ENCODE data around the gene POLE. TPM values are rescaled to one million over a fixed set of nuclear protein-coding genes. Genes with fewer than 3 reads are reported as not detected.
A peak's percentile ranks its signal among the peaks of the same experiment; 100 is the strongest.

The POLE gene
- total RNA-seq, 1 experiment from 2014 or later, result 96.1 TPM

DNA sequence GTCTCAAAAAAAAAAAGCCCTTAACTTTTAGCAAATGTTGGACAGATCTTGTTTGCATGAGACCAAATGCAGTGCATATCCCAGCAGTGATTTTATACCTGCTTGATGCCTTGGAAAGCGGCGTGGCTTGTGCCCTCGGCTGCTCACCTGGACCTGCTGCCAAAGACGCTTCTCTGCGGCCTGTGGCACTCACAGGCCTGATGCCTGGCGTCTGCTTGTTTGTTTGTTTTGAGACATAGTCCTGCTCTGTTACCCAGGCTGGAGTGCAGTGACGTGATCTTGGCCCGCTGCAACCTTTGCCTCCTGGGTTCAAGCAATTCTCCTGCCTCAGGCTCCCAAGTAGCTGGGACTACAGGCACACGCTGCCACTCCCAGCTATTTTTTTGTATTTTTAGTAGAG lies 28.7 kb upstream of the POLE start:
- POLR2A ChIA-PET (ENCODE audit: unreplicated experiment), result no interaction called here
- no peak overlapping the region for H3K27ac ChIP-seq (ENCODE audit: low read length)
- no TSS peak for BruUV-seq (replicated peaks)

DNA sequence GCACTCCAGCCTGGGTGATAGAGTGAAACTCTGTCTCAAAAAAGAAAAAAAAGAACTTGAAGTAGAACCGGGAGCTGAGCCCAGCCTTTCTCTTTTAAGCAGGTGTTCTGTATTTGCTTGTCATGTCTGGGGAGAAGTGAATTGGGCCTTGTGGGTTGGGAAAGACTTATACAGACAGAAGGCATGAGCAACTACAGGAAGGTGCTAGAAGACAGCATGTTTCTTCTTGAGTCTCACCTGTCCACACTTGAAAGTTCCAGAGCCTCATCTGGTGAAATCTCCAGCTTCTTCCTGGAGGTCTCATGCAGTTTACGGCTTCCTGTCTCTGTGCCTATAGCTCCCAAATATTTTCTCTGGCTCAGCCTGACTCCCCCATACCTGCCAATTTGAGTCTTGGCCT lies 26.0 kb upstream of the POLE start:
- TF ChIP-seq EZH2phosphoT487 (IDR thresholded peaks at IDR 0.05; ENCODE audit: borderline replicate concordance, low read length) (no peak), EZH2 (IDR thresholded peaks at IDR 0.05; ENCODE audit: low read length, unreplicated experiment) (no peak)
- TF ChIP-seq, protein P1, sequence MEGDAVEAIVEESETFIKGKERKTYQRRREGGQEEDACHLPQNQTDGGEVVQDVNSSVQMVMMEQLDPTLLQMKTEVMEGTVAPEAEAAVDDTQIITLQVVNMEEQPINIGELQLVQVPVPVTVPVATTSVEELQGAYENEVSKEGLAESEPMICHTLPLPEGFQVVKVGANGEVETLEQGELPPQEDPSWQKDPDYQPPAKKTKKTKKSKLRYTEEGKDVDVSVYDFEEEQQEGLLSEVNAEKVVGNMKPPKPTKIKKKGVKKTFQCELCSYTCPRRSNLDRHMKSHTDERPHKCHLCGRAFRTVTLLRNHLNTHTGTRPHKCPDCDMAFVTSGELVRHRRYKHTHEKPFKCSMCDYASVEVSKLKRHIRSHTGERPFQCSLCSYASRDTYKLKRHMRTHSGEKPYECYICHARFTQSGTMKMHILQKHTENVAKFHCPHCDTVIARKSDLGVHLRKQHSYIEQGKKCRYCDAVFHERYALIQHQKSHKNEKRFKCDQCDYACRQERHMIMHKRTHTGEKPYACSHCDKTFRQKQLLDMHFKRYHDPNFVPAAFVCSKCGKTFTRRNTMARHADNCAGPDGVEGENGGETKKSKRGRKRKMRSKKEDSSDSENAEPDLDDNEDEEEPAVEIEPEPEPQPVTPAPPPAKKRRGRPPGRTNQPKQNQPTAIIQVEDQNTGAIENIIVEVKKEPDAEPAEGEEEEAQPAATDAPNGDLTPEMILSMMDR (conservative IDR thresholded peaks at IDR 0.05; ENCODE audit: low read depth, low read length), result no peak
- H3K4me3 ChIP-seq (ENCODE audit: low read length), result no peak overlapping the region

More for the DNA sequence above, 28.7 kb upstream of the POLE start:
- CTCF ChIA-PET, result no interaction called here
- H3K79me2 ChIP-seq (ENCODE audit: low read length), result peaks cover 45% of the 10 kb centered on the region
- H3K4me3 ChIP-seq (ENCODE audit: low read length), result no peak overlapping the region
- TF ChIP-seq, protein P1 (conservative IDR thresholded peaks at IDR 0.05; ENCODE audit: low read depth, low read length), result no peak
- TF ChIP-seq EZH2 (IDR thresholded peaks at IDR 0.05; ENCODE audit: low read length, unreplicated experiment) (no peak), EZH2phosphoT487 (IDR thresholded peaks at IDR 0.05; ENCODE audit: borderline replicate concordance, low read length) (no peak)
- no peaks in the 10 kb centered on the region for H3K9me2 ChIP-seq (replicated peaks; ENCODE audit: low read length)
- H3K9me3 ChIP-seq (ENCODE audit: low read length), result no peaks in the 10 kb centered on the region
- DNase-seq (no peak), ATAC-seq (no peak)
- no peak overlapping the region for H2AFZ ChIP-seq (ENCODE audit: low read length)
- H3K36me3 ChIP-seq (ENCODE audit: low read depth, low read length), result peaks cover 37% of the 10 kb centered on the region
- peaks cover 39% of the 10 kb centered on the region for H4K20me1 ChIP-seq (ENCODE audit: low read length)
- H3K4me1 ChIP-seq (ENCODE audit: insufficient read depth, low read length), result peaks cover 17% of the 10 kb centered on the region
- H3F3A ChIP-seq (ENCODE audit: low read length, unreplicated experiment), result no peaks in the 10 kb centered on the region
- intact Hi-C loops (cut with micrococcal nuclease), result no loop called here
- no peak overlapping the region for H3K4me2 ChIP-seq (ENCODE audit: low read length)
- no peak overlapping the region for H3K9ac ChIP-seq (ENCODE audit: low read length)
- H3K27me3 ChIP-seq (ENCODE audit: low read length), result no peaks in the 10 kb centered on the region

DNA sequence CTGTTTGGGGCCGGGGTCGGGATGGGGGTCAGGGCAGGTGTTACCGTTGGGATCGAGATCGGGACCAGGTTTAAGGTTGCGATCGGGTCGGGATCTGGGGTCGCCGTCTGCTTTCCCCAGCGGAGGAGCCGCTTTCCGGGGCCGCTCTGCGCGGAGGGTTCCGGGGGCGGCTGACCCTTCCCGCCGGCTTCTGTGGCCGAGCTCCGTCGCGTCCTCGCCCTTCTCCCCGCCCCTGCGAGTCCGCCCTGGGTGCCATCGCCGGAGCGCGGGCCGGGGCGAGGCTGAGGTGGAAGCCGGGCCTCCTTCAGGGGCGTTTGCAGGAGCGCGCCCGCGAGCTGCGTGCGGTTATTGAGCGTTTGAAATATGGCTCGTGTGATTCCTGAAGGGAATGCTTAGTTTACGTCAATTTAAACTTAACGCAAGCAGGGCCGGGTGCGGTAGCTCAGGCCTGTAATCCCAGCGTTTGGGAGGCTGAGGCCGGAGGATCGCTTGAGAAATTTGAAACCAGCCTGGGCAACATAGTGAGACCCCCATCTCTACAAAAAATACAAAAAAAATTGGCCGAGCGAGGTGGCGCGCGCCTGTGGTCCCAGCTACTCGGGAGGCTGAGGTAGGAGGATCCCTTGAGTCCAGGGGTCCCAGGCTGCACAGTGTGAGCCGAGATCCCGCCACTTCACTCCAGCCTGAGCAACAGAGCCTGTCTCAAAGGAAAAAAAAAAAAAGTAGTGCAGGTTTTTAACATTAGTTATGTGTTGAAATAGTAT lies 24.1 kb upstream of the POLE start:
- H3K27ac ChIP-seq (ENCODE audit: low read length), result peak overlapping the region; percentile 11; the same call in 1 of the 2 replicates
- intact Hi-C loops (cut with micrococcal nuclease), result loop anchor here (5.0 kb wide), 1 partner anchor 51 kb away; the partner anchor contains the start of gene ANKLE2
- ChIA-PET CTCF (no interaction called here), POLR2A (ENCODE audit: unreplicated experiment) (no interaction called here)
- peaks cover 23% of the 10 kb centered on the region for H4K20me1 ChIP-seq (ENCODE audit: low read length)
- peak overlapping the region; percentile 75 for H2AFZ ChIP-seq (ENCODE audit: low read length)
- TF ChIP-seq, protein P1 (conservative IDR thresholded peaks at IDR 0.05; ENCODE audit: low read depth, low read length), result no peak
- TF ChIP-seq EZH2phosphoT487 (IDR thresholded peaks at IDR 0.05; ENCODE audit: borderline replicate concordance, low read length) (no peak), EZH2 (IDR thresholded peaks at IDR 0.05; ENCODE audit: low read length, unreplicated experiment) (no peak)
- no peaks in the 10 kb centered on the region for H3K27me3 ChIP-seq (ENCODE audit: low read length)
- H3K4me1 ChIP-seq (ENCODE audit: insufficient read depth, low read length), result 0 out of 2 replicates have a peak, but pooled peaks cover 12% of the 10 kb centered on the region
- no peaks in the 10 kb centered on the region for H3K9me2 ChIP-seq (replicated peaks; ENCODE audit: low read length)
- H3K9me3 ChIP-seq (ENCODE audit: low read length), result no peaks in the 10 kb centered on the region
- BruUV-seq (replicated peaks), result no TSS peak
- H3F3A ChIP-seq (ENCODE audit: low read length, unreplicated experiment), result no peaks in the 10 kb centered on the region
- peak overlapping the region; percentile 97 for H3K9ac ChIP-seq (ENCODE audit: low read length)
- DNase-seq, result no peak
- peak overlapping the region; percentile 77 for H3K4me2 ChIP-seq (ENCODE audit: low read length)
- ATAC-seq, result peak; percentile 9
- peaks cover 55% of the 10 kb centered on the region for H3K79me2 ChIP-seq (ENCODE audit: low read length)
- H3K4me3 ChIP-seq (ENCODE audit: low read length), result peak overlapping the region; percentile 94
- peaks cover 11% of the 10 kb centered on the region for H3K36me3 ChIP-seq (ENCODE audit: low read depth, low read length)

More for the DNA sequence above, 26.0 kb upstream of the POLE start:
- Histone ChIP-seq H3K27me3 (ENCODE audit: low read length) (no peaks in the 10 kb centered on the region), H2AFZ (ENCODE audit: low read length) (no peak overlapping the region), H4K20me1 (ENCODE audit: low read length) (peaks cover 23% of the 10 kb centered on the region), H3K9ac (ENCODE audit: low read length) (no peak overlapping the region), H3K27ac (ENCODE audit: low read length) (no peak overlapping the region), H3K79me2 (ENCODE audit: low read length) (peaks cover 58% of the 10 kb centered on the region), H3K36me3 (ENCODE audit: low read depth, low read length) (peaks cover 18% of the 10 kb centered on the region), H3K4me1 (ENCODE audit: insufficient read depth, low read length) (0 out of 2 replicates have a peak, but pooled peaks cover 12% of the 10 kb centered on the region), H3K4me2 (ENCODE audit: low read length) (no peak overlapping the region), H3K9me3 (ENCODE audit: low read length) (no peaks in the 10 kb centered on the region), H3F3A (ENCODE audit: low read length, unreplicated experiment) (no peaks in the 10 kb centered on the region), H3K9me2 (replicated peaks; ENCODE audit: low read length) (no peaks in the 10 kb centered on the region)
- intact Hi-C loops (cut with micrococcal nuclease), result loop anchor here (5.0 kb wide), 1 partner anchor 49 kb away; the partner anchor contains the start of gene ANKLE2
- POLR2A ChIA-PET (ENCODE audit: unreplicated experiment), result no interaction called here
- DNase-seq (no peak), ATAC-seq (no peak)
- no TSS peak for BruUV-seq (replicated peaks)
- CTCF ChIA-PET, result no interaction called here
